Urinary bladder (tissue), 4 donors: ENCODE measurements around the gene SUSD6. TPM values are rescaled to one million over a fixed set of nuclear protein-coding genes. Genes with fewer than 3 reads are reported as not detected.
"Not testable (repeated sequence)": the region's sequence is repeated elsewhere in the genome, so short reads cannot be mapped to it uniquely, and the experiment has no call there.

Experiments used
- DNase-seq: peaks from one replicate; pipeline ENCODE4 v3.0.0-alpha.2; 2015; ENCODE audit errors: extremely low spot score
- H3K27ac ChIP-seq: one replicate; pipeline ENCODE4 v1.5.1; 2013; ENCODE audit warnings: low read depth, mild to moderate bottlenecking, moderate library complexity
- H3K36me3 ChIP-seq: one replicate; pipeline ENCODE4 v1.6.1; 2013; ENCODE audit warnings: mild to moderate bottlenecking, moderate library complexity; ENCODE audit not compliant: insufficient read depth
- H3K4me1 ChIP-seq: one replicate; pipeline ENCODE4 v1.6.1; 2013; ENCODE audit warnings: mild to moderate bottlenecking, moderate library complexity; ENCODE audit not compliant: insufficient read depth
- H3K4me3 ChIP-seq: one replicate; pipeline ENCODE4 v1.5.1; 2013; ENCODE audit warnings: low read depth, low read length
- WGBS: extraction: QIAGEN DNeasy Blood & Tissue Kit; methylation state at CpG from one replicate; pipeline ENCODE4 v1.1.7; 2013; 5-methylcytosine and 5-hydroxymethylcytosine counted together
- polyA plus RNA-seq: library from polyadenylated mRNA; stranded (reverse); fragments of 200-250 nt; gene quantifications from one replicate; pipeline ENCODE4 v1.2.3, GENCODE V29; 2013
- total RNA-seq: library from RNA; depleted of rRNA; stranded (reverse); fragments of >200 nt; gene quantifications from one replicate; pipeline ENCODE4 v1.2.3, GENCODE V29; 2014
- donor health status: healthy with polysubstance abuse.
- donor health status: healthy.

Gene SUSD6
- total and polyA plus RNA-seq, 2 donors: 12.5 to 20.0 TPM

GRCh38 chr14:69579476-69579875, 31.9 kb upstream of the SUSD6 start:
- no peak overlapping the region for H3K4me3 ChIP-seq
- WGBS: 84% methylated on average over 2 of the region's 2 CpGs
- H3K27ac ChIP-seq: no peak overlapping the region
- no peak for DNase-seq
- H3K36me3 ChIP-seq: no peaks in the 10 kb centered on the region
- no peaks in the 10 kb centered on the region for H3K4me1 ChIP-seq

GRCh38 chr14:69580009-69580577, 31.3 kb upstream of the SUSD6 start:
- Histone ChIP-seq H3K4me1 (no peaks in the 10 kb centered on the region), H3K27ac (no peak overlapping the region), H3K36me3 (no peaks in the 10 kb centered on the region), H3K4me3 (no peak overlapping the region)
- 40% methylated on average over 7 of the region's 7 CpGs for WGBS
- DNase-seq: no peak

GRCh38 chr14:69581316-69581935, 30.0 kb upstream of the SUSD6 start:
- H3K4me1 ChIP-seq: no peaks in the 10 kb centered on the region
- H3K4me3 ChIP-seq: no peak overlapping the region

GRCh38 chr14:69582212-69582611, 29.2 kb upstream of the SUSD6 start:
- Histone ChIP-seq H3K27ac (no peak overlapping the region), H3K36me3 (no peaks in the 10 kb centered on the region), H3K4me3 (no peak overlapping the region), H3K4me1 (no peaks in the 10 kb centered on the region)
- WGBS: 93% methylated on average over 1 of the region's 1 CpG
- no peak for DNase-seq

More at GRCh38 chr14:69581316-69581935, 30.0 kb upstream of the SUSD6 start:
- WGBS: 85% methylated on average over 7 of the region's 7 CpGs
- Histone ChIP-seq H3K27ac (no peak overlapping the region), H3K36me3 (no peaks in the 10 kb centered on the region)
- DNase-seq: no peak

GRCh38 chr14:69582829-69583228, 28.6 kb upstream of the SUSD6 start:
- no peaks in the 10 kb centered on the region for H3K4me1 ChIP-seq
- H3K27ac ChIP-seq: no peak overlapping the region
- 93% methylated on average over 4 of the region's 4 CpGs for WGBS
- DNase-seq: no peak
- H3K36me3 ChIP-seq: no peaks in the 10 kb centered on the region
- no peak overlapping the region for H3K4me3 ChIP-seq

- H3K27ac ChIP-seq: no peak overlapping the region
- H3K36me3 ChIP-seq: no peaks in the 10 kb centered on the region
- DNase-seq: no peak
- WGBS: 98% methylated on average over 1 of the region's 1 CpG
- no peaks in the 10 kb centered on the region for H3K4me1 ChIP-seq
- no peak overlapping the region for H3K4me3 ChIP-seq
Measured at GRCh38 chr14:69584389-69584788, 27.0 kb upstream of the SUSD6 start.

GRCh38 chr14:69586404-69586803, 25.0 kb upstream of the SUSD6 start:
- 72% methylated on average over 4 of the region's 4 CpGs for WGBS
- no peaks in the 10 kb centered on the region for H3K4me1 ChIP-seq
- DNase-seq: no peak
- no peaks in the 10 kb centered on the region for H3K36me3 ChIP-seq
- no peak overlapping the region for H3K4me3 ChIP-seq
- no peak overlapping the region for H3K27ac ChIP-seq

- no peak overlapping the region for H3K27ac ChIP-seq
- WGBS: 71% methylated on average over 8 of the region's 8 CpGs
- no peak for DNase-seq
- no peak overlapping the region for H3K4me3 ChIP-seq
- H3K36me3 ChIP-seq: no peaks in the 10 kb centered on the region
- H3K4me1 ChIP-seq: no peaks in the 10 kb centered on the region
Measured at GRCh38 chr14:69587389-69587788, 24.0 kb upstream of the SUSD6 start.

- no peak for DNase-seq
- Histone ChIP-seq H3K4me1 (no peaks in the 10 kb centered on the region), H3K36me3 (no peaks in the 10 kb centered on the region), H3K27ac (no peak overlapping the region), H3K4me3 (no peak overlapping the region)
- WGBS: 41% methylated on average over 2 of the region's 2 CpGs
Measured at GRCh38 chr14:69591317-69591716, 20.1 kb upstream of the SUSD6 start.

GRCh38 chr14:69593018-69593677, 18.2 kb upstream of the SUSD6 start:
- WGBS: 20% methylated on average over 6 of the region's 6 CpGs
- H3K27ac ChIP-seq: no peak overlapping the region
- H3K36me3 ChIP-seq: no peaks in the 10 kb centered on the region
- peak; percentile 83 for DNase-seq
- H3K4me3 ChIP-seq: no peak overlapping the region
- no peaks in the 10 kb centered on the region for H3K4me1 ChIP-seq

GRCh38 chr14:69594846-69595245, 16.6 kb upstream of the SUSD6 start:
- Histone ChIP-seq H3K4me3 (no peak overlapping the region), H3K27ac (no peak overlapping the region), H3K36me3 (no peaks in the 10 kb centered on the region), H3K4me1 (no peaks in the 10 kb centered on the region)
- DNase-seq: no peak
- 93% methylated on average over 6 of the region's 6 CpGs for WGBS

GRCh38 chr14:69595336-69595735, 16.1 kb upstream of the SUSD6 start:
- Histone ChIP-seq H3K36me3 (no peaks in the 10 kb centered on the region), H3K4me3 (no peak overlapping the region), H3K27ac (no peak overlapping the region), H3K4me1 (no peaks in the 10 kb centered on the region)
- WGBS: 94% methylated on average over 5 of the region's 5 CpGs
- no peak for DNase-seq

GRCh38 chr14:69599431-69599830, 12.0 kb upstream of the SUSD6 start:
- not testable (repeated sequence) for H3K36me3 ChIP-seq, DNase-seq, H3K4me1 ChIP-seq, H3K4me3 ChIP-seq, H3K27ac ChIP-seq
- WGBS: 96% methylated on average over 5 of the region's 5 CpGs

GRCh38 chr14:69600304-69600891, 11.0 kb upstream of the SUSD6 start:
- no peaks in the 10 kb centered on the region for H3K4me1 ChIP-seq
- H3K27ac ChIP-seq: no peak overlapping the region
- H3K36me3 ChIP-seq: no peaks in the 10 kb centered on the region
- H3K4me3 ChIP-seq: no peak overlapping the region
- DNase-seq: no peak
- WGBS: 72% methylated on average over 3 of the region's 3 CpGs
